Prostate gland (tissue), 2 donors: Measurements from ENCODE around the gene CNTN6.

Experiments
- CTCF ChIP-seq, 4 experiments: fragments of 200-600 bp in 2 of 4; fragments of 450-650 bp in 2 of 4; sonication (generic) in 2 of 4; IDR thresholded peaks; 1 replicate in 3 of 4; 2 replicates in 1 of 4; pipeline ENCODE4 v1.5.1; 2016 to 2019; ENCODE audit warnings: antibody characterized with exemption in 4 of 4, mild to moderate bottlenecking in 2 of 4, moderate library complexity in 2 of 4
- POLR2A ChIP-seq: fragments of 450-650 bp; IDR thresholded peaks from one replicate; pipeline ENCODE4 v1.6.1; 2016; ENCODE audit warnings: antibody characterized with exemption, mild to moderate bottlenecking

GRCh38 chr3:1164101-1164500, 71.3 kb downstream of the CNTN6 start:
- TF ChIP-seq CTCF (IDR thresholded peaks at IDR 0.05) = no peak
- no peak for TF ChIP-seq POLR2A
